ENCODE data around the gene CCDC78.

Gene CCDC78

DNA sequence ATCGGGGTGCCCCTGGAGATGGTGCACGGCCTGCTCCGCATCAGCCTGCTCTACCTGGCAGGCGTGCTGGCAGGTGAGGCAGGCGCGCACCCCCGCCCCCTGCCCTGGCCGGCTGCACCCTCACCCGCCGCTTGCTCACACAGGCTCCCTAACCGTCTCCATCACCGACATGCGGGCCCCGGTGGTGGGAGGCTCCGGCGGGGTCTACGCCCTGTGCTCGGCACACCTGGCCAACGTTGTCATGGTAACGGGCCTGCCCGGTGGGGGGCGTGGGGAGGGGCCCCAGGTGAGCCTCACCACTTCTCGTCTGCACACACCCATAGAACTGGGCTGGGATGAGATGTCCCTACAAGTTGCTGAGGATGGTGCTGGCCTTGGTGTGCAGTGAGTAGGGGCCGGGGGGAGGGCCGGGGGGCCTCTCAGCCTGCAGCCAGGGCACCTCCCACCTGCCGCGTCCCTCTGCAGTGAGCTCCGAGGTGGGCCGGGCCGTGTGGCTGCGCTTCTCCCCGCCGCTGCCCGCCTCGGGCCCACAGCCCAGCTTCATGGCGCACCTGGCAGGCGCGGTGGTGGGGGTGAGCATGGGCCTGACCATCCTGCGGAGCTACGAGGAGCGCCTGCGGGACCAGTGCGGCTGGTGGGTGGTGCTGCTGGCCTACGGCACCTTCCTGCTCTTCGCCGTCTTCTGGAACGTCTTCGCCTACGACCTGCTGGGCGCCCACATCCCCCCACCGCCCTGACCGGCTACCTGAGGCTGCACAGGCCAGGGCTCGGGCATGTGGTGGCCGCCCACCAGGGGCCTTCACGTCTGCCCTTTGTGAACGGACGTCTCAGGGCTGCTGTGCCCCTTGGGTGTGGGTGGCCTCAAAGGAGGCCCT, 48.7 kb downstream of the CCDC78 start:
- no peak for DNase-seq

DNA sequence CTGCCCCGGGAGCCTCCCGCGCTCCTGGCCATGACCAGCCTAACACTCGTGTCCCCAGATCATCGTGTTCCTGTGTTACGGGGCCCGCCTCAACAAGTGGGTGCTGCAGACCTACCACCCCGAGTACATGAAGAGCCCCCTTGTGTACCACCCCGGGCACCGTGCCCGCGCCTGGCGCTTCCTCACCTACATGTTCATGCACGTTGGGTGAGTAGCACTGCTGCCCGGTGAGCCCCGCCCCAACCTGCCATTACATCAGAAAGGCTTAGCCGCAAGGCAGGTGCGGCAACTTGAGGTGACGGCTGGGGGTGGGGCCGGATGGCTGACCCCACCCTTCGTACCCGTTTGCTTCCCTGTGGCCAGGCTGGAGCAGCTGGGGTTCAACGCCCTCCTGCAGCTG, 49.3 kb downstream of the CCDC78 start:
- DNase-seq, result peak; percentile 46

- DNase-seq, result no peak
Measured at GRCh38 chr16:676565-676902, 49.7 kb downstream of the CCDC78 start.

- no peak for DNase-seq
Measured at GRCh38 chr16:675884-676564, 50.2 kb downstream of the CCDC78 start.

DNA sequence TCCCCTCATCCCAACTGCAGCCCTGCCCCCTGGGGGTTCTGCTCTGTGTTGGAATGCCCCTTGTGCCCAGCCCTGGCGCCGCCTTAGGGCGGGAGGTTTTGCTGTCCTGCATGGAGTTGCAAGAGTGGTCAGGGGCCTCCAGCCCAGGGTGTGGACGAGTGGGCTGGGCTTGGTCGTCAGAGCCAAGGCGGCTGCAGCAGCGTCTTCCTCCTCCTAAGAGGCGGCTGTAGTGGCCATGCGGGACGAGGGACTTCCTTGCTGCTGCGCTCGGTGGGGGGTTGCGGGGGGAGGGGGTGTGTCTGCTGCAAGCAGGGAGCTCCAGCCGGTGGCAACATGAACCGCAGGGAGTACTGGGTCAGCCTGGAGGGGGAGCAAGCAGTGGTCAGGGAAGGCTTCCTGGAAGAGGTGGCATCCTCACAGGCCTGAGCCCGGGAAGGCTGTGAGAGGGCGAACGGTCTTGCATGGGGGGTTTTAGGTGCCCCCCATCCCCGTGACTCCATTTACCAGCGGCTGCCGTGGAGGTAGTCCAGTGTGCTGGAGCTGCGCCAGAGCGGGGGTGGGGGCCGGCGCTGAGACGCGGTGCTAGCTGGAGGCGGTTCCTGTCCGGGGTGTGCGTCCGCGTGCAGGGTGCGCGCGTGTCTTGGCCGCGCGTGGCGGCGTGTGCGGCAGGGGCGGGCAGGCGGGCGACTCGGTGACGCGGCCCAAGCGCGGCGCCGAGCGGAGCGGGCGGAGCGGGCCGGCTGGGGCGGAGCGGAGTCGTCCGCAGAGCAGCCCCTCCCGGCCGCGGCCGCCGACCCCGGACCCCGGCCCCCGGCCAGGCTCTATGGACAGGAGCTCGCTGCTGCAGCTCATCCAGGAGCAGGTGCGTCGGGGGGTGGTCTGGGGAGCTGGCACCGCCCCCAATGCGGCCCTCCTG, 51.0 kb downstream of the CCDC78 start, which contains the start of gene RHBDL1:
Gene RHBDL1 (plus strand): TSS at position 704 of the 916 bp plus-strand sequence. CDS start 120 bp downstream, at position 824.
- no peak for DNase-seq

DNA sequence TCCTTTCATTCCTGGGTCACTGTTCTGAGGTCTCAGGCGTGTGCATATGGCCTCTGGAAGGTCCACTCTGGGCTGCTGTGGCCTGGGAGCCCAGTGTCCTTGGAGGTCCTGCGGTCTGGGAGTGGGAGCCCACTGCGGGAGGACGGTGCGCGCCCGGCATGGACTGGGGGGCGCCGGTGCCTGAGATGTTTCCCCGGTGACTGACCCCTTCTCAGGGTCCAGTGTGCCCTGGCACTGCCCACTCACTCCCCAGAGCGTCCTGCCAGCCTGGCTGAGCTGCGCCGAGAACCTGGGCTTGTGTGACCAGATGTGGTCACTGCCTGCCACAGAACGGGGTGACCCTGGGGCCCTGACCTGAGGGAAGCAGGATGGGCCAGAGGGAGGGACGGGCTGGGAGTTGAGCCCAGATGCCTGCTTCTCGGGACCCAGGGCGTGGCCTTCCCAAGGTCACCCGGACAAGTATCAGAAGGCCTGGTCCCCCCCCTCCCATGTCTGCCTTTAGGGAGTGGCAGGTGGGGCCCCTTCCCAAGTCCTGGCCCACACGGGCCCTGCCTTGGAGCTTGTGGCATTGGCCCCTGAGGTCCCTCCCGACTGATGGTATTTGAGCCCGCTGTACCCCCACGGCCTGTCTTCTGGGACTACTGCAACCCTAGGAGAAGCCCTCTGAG, 51.9 kb downstream of the CCDC78 start:
- DNase-seq, result no peak

- no peak for DNase-seq
Measured at GRCh38 chr16:673399-673991, 52.7 kb downstream of the CCDC78 start.

DNA sequence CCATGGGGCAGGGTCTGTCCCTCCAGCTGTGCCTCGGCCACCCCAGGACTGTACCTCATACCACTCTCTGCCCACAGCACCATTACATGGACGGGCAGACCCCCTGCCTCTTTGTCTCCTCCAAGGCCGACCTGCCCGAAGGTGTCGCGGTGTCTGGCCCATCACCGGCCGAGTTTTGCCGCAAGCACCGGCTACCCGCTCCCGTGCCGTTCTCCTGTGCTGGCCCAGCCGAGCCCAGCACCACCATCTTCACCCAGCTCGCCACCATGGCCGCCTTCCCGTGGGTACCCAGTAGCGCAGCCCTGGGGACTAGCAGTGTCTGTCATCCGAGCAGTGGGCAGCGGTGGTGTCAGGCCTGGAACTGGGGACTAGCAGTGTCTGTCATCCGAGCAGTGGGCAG, 53.4 kb downstream of the CCDC78 start:
- DNase-seq, result no peak
